Heart left ventricle (tissue), 16 donors: ENCODE measurements around the gene GRM8. TPM values are rescaled to one million over a fixed set of nuclear protein-coding genes. Genes with fewer than 3 reads are reported as not detected.
A peak's percentile ranks its signal among the peaks of the same experiment; 100 is the strongest.

Source experiments
- ATAC-seq, 4 donors: fragments of 200-7000 bp; cut with Tn5 transposase; one replicate each; pipeline ENCODE4 v1.9.1; 2020 to 2022; ENCODE audit warnings: moderate library complexity in 4 of 4, mild to moderate bottlenecking in 3 of 4, moderate number of reproducible peaks in 1 of 4
- DNase-seq, 5 donors: peaks; one replicate each; pipeline ENCODE4 v3.0.0-alpha.2; 2020
- H3K27ac ChIP-seq, 12 donors: fragments of 200-600 bp; sonication (generic) in 4 of 12; one replicate each; pipeline versions ENCODE4 v1.5.0 to v1.8.0; 2016 to 2022; ENCODE audit warnings: mild to moderate bottlenecking in 2 of 12
- H3K27me3 ChIP-seq, 9 donors: fragments of 200-600 bp; sonication (generic) in 2 of 9; one replicate each; pipeline versions ENCODE4 v1.5.1 to v1.8.0; 2016 to 2022; ENCODE audit warnings: mild to moderate bottlenecking in 3 of 9
- H3K36me3 ChIP-seq, 9 donors: fragments of 200-600 bp; sonication (generic) in 2 of 9; one replicate each; pipeline versions ENCODE4 v1.5.0 to v1.8.0; 2018 to 2022; ENCODE audit warnings: mild to moderate bottlenecking in 2 of 9
- H3K4me1 ChIP-seq, 12 donors: fragments of 200-600 bp; sonication (generic) in 4 of 12; one replicate each; pipeline versions ENCODE4 v1.5.0 to v1.8.0; 2016 to 2022; ENCODE audit warnings: mild to moderate bottlenecking in 3 of 12
- H3K4me3 ChIP-seq, 12 donors: fragments of 200-600 bp; sonication (generic) in 4 of 12; one replicate each; pipeline versions ENCODE4 v1.5.0 to v1.8.0; 2017 to 2022; ENCODE audit warnings: mild to moderate bottlenecking in 9 of 12, moderate library complexity in 4 of 12
- H3K9me3 ChIP-seq, 12 donors: fragments of 200-600 bp; sonication (generic) in 4 of 12; one replicate each; pipeline versions ENCODE4 v1.5.0 to v1.8.0; 2016 to 2022; ENCODE audit warnings: mild to moderate bottlenecking in 1 of 12
- POLR2A ChIP-seq, 2 donors: fragments of 450-650 bp; IDR thresholded peaks; one replicate each; pipeline ENCODE4 v1.6.1; 2017; ENCODE audit warnings: antibody characterized with exemption in 2 of 2, mild to moderate bottlenecking in 2 of 2, moderate library complexity in 2 of 2
- WGBS, 4 donors: extraction: QIAGEN DNeasy Blood & Tissue Kit in 2 of 4; methylation state at CpG; one replicate each; pipeline versions ENCODE4 v1.1.5 to v1.1.7; 2013 to 2018; 5-methylcytosine and 5-hydroxymethylcytosine counted together
- intact Hi-C, 10 donors: fragments of 100-400 bp; cut with DNase I; formaldehyde crosslinking; loops; one replicate each; pipeline versions ENCODE4 v1.11.1 to v1.14.2; 2022
- polyA plus RNA-seq, 2 donors: library from polyadenylated mRNA; stranded (reverse); fragments of 200-250 nt; gene quantifications; one replicate each; pipeline ENCODE4 v1.2.3, GENCODE V29; 2013
- total RNA-seq, 9 donors: library from RNA; depleted of rRNA in 2 of 9; stranded (reverse); fragments of >200 nt in 2 of 9; fragmentation: NEBNext Ultra II Directional in 3 of 9; extraction: Animal tissue kit (Norgen Biotek cat#: 25700) in 3 of 9; gene quantifications; one replicate each; pipeline versions ENCODE4 v1.1.0 to v1.2.4, GENCODE V29; 2016 to 2023
- TF ChIP-seq, protein P1 (sequence below), 12 donors: fragments of 200-600 bp; sonication (generic) in 4 of 12; IDR thresholded peaks; one replicate each; pipeline versions ENCODE4 v1.5.0 to v1.8.0; 2018 to 2022; ENCODE audit warnings: antibody characterized with exemption in 12 of 12, mild to moderate bottlenecking in 5 of 12
- donor health status: ischemic (EF 13 %, LVEDD 7.1; RV severe dilation, severe dysfunction).
- donor health status: healthy with polysubstance abuse.
- donor health status: DM: no; HTN: yes; CAD: no.
- donor health status: DM: no; HTN: no; CAD: no.
- donor health status: ischemic (EF 25% LVEDD 6.9; RV normal size, moderate dysfunction).
- donor health status: ischemic (EF 25% LVEDD 5.7; RV mildly dilated, moderate dysfunction).
- donor health status: healthy.
- donor health status: DM: yes; HTN: yes; CAD: no.
- donor health status: ischemic (EF 35%, LVEDD 5.7; RV mildly dilated, moderate dysfunction).
- donor health status: nonischemic (EF 11% LVEDD 7.7; RV severe dilation, severe dysfunction).
- donor health status: DM: yes; HTN: yes; CAD: no.
- donor health status: PGD.
- donor health status: ischemic (EF 29% LVEDD 5.4; RV normal size, mild dysfunction).
- donor health status: nonischemic (EF 23%, LVEDD 6.1; RV moderate dilation, normal function).

The GRM8 gene
- total and polyA plus RNA-seq, 11 donors, result 0.21 to 0.75 (median 0.32) TPM; not detected in 5

DNA sequence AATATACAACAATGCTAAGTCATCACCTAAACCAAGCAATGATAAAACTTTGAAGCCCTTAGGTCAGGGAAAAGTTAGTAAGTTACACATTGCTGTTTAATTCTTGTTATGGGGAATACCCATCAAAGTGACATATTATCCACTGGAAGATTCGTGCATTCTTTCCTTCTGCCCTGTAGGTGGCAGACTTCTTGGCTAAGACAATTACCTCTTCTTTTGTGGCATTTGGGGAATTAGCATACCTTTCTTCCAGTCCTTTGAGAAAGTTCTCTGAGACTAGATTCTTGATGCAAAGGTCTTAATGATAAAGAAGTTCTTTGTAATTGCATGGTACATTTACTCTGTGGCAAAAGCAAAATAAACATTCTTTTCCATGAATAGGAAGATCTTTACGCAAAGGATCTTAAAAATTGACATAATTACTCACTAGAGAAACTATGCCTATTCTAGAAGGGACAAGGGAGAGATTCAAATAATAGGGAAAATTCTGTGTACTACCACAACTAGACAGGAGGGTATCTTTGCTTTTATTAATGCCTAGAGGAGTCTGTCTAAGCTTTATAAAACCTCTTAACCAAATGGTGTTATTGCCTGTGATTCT, 395.9 kb downstream of the GRM8 start:
- WGBS, 4 donors, result 49 to 52% (median 50%) methylated on average over 2 of the region's 2 CpGs
- no peak overlapping the region for H3K27ac ChIP-seq
- no peaks in the 10 kb centered on the region for H3K36me3 ChIP-seq
- H3K27me3 ChIP-seq, result peaks cover 0 to 5% (median 0%) of the 10 kb centered on the region in 9 donors
- H3K4me1 ChIP-seq, result no peaks in the 10 kb centered on the region
- ATAC-seq (no peak), DNase-seq (no peak)
- intact Hi-C loops, result loop anchor here in 1 of 10 donors (10.0 kb wide), 1 partner anchor 398 kb away; the partner anchor contains the start of gene GRM8
- TF ChIP-seq, protein P1, sequence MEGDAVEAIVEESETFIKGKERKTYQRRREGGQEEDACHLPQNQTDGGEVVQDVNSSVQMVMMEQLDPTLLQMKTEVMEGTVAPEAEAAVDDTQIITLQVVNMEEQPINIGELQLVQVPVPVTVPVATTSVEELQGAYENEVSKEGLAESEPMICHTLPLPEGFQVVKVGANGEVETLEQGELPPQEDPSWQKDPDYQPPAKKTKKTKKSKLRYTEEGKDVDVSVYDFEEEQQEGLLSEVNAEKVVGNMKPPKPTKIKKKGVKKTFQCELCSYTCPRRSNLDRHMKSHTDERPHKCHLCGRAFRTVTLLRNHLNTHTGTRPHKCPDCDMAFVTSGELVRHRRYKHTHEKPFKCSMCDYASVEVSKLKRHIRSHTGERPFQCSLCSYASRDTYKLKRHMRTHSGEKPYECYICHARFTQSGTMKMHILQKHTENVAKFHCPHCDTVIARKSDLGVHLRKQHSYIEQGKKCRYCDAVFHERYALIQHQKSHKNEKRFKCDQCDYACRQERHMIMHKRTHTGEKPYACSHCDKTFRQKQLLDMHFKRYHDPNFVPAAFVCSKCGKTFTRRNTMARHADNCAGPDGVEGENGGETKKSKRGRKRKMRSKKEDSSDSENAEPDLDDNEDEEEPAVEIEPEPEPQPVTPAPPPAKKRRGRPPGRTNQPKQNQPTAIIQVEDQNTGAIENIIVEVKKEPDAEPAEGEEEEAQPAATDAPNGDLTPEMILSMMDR (IDR thresholded peaks at IDR 0.05), result peak in 10 of 12 donors; percentile 8 to 52 (median 32)
- no peak for TF ChIP-seq POLR2A (IDR thresholded peaks at IDR 0.05)
- H3K4me3 ChIP-seq, result no peak overlapping the region
- H3K9me3 ChIP-seq, result no peaks in the 10 kb centered on the region

DNA sequence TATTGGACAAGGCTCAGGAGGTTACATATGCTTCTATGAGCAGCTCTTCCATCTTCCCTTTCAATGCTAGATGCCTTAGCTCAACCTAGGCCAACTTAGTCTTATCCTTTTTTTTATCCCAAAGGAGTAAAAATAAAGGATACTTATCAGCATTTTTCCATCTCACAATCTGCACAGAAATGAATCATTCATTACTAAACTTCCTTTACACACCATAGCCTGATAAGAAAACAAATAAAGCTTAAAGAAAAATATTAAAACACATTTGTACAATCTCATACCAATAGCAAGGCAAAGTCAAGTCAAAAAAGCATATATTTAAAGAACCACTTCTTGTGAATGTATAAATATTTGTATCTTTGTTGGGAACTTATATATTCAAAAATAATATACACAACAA, 407.4 kb downstream of the GRM8 start:
- H3K4me3 ChIP-seq, result no peak overlapping the region
- peaks cover 0 to 3% (median 0%) of the 10 kb centered on the region in 9 donors for H3K27me3 ChIP-seq
- DNase-seq (no peak), ATAC-seq (no peak)
- no peak overlapping the region for H3K27ac ChIP-seq
- TF ChIP-seq, protein P1 (IDR thresholded peaks at IDR 0.05), result no peak
- TF ChIP-seq POLR2A (IDR thresholded peaks at IDR 0.05), result no peak
- no peaks in the 10 kb centered on the region for H3K36me3 ChIP-seq
- no peaks in the 10 kb centered on the region for H3K9me3 ChIP-seq
- no peaks in the 10 kb centered on the region for H3K4me1 ChIP-seq
- intact Hi-C loops, result no loop called here

DNA sequence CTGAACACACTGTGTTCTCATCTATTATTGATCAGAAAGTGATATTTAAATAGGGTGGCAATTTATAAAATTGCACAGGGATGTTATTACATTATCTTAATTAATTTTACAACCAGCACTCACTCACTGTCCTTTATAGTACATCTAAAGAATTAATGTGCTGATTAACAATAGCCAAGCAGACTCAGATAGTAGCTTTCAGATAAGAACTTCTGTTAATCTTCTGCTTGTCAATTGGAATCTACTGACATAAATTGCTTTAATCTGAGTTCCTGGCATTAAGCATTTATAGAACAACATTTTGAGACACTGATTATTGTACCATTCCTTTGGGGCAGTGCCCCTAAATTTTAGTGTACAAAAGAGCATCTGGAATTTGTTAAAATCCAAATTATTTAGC, 408.9 kb downstream of the GRM8 start:
- ATAC-seq (no peak), DNase-seq (no peak)
- Histone ChIP-seq H3K4me3 (no peak overlapping the region), H3K27ac (no peak overlapping the region), H3K4me1 (no peaks in the 10 kb centered on the region), H3K27me3 (peaks cover 0 to 3% (median 0%) of the 10 kb centered on the region in 9 donors), H3K9me3 (no peaks in the 10 kb centered on the region), H3K36me3 (no peaks in the 10 kb centered on the region)
- intact Hi-C loops, result no loop called here
- no peak for TF ChIP-seq POLR2A (IDR thresholded peaks at IDR 0.05)
- TF ChIP-seq, protein P1 (IDR thresholded peaks at IDR 0.05), result no peak

DNA sequence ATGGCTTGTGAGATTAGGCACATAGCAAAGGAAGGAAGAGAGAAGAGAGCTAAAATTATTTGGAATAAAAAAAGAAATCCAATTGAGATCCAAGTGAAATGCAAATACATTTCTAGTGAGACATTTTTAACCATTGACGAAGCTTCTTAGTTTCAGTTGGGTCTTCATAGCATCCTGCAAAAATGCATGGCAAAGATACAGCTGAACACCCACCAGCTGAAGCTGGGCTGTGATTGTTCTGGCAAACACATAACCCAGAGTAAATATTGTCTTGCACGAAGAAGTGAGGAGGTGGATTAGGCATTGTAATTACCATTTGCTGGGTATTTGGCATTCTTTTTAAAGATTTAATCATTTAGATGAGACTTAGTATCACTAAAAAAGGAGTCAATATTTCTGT, 409.4 kb downstream of the GRM8 start:
- Histone ChIP-seq H3K9me3 (no peaks in the 10 kb centered on the region), H3K4me3 (no peak overlapping the region), H3K27me3 (peaks cover 0 to 3% (median 0%) of the 10 kb centered on the region in 9 donors), H3K27ac (no peak overlapping the region), H3K4me1 (no peaks in the 10 kb centered on the region), H3K36me3 (no peaks in the 10 kb centered on the region)
- TF ChIP-seq, protein P1 (IDR thresholded peaks at IDR 0.05), result no peak
- TF ChIP-seq POLR2A (IDR thresholded peaks at IDR 0.05), result no peak
- intact Hi-C loops, result no loop called here
- 34 to 73% (median 62%) methylated on average over 2 of the region's 2 CpGs for WGBS, 4 donors
- DNase-seq (no peak), ATAC-seq (no peak)
